GM13976 (cell line): ENCODE measurements around the gene BCL11B.

Experiments
- DNase-seq: peaks from one replicate; pipeline ENCODE4 v3.0.0; 2012; ENCODE audit warnings: low spot score
- in situ Hi-C: fragments of 300-500 bp; cut with MboI; formaldehyde crosslinking; loops from one replicate; pipeline ENCODE4 v1.12.0; 2022; ENCODE audit warnings: low sequenced_read_pairs, mixed read lengths, inconsistent platforms; ENCODE audit not compliant: unreplicated experiment
- TF ChIP-seq, protein P1 (sequence below): IDR thresholded peaks from 2 replicates; pipeline ENCODE4 v1.5.1; 2012; ENCODE audit warnings: borderline replicate concordance, mild to moderate bottlenecking; ENCODE audit not compliant: insufficient read depth; ENCODE audit errors: extremely low read depth, missing control alignments, control extremely low read depth

Gene BCL11B

DNA sequence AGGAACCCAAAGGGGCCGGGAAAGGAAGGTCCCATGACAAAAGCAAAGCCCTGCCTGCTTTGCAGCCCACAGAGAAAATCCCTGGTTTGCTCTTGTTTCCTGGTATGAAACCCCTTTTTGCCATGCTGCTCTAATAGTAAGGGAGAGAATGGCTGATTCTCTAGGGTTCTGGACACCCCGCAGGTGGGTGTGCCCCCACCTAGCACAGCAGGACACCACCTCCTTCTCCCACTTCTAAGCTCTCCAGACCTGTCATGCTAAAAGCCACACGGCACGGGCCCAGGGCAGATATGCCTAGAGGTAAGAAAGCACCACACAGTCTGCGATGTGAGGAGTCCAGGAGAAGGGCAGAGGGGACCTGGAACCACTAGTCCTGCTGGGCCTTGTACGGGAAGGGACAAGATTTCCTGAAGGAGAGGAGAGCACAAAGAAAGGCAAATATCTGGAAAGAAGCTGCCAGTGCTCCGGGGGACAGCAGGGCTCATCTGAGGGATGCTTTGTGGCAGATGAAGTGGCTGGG, 113.3 kb downstream of the BCL11B start:
- DNase-seq: no peak
- in situ Hi-C loops: no loop called here
- TF ChIP-seq, protein P1, sequence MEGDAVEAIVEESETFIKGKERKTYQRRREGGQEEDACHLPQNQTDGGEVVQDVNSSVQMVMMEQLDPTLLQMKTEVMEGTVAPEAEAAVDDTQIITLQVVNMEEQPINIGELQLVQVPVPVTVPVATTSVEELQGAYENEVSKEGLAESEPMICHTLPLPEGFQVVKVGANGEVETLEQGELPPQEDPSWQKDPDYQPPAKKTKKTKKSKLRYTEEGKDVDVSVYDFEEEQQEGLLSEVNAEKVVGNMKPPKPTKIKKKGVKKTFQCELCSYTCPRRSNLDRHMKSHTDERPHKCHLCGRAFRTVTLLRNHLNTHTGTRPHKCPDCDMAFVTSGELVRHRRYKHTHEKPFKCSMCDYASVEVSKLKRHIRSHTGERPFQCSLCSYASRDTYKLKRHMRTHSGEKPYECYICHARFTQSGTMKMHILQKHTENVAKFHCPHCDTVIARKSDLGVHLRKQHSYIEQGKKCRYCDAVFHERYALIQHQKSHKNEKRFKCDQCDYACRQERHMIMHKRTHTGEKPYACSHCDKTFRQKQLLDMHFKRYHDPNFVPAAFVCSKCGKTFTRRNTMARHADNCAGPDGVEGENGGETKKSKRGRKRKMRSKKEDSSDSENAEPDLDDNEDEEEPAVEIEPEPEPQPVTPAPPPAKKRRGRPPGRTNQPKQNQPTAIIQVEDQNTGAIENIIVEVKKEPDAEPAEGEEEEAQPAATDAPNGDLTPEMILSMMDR: no peak

DNA sequence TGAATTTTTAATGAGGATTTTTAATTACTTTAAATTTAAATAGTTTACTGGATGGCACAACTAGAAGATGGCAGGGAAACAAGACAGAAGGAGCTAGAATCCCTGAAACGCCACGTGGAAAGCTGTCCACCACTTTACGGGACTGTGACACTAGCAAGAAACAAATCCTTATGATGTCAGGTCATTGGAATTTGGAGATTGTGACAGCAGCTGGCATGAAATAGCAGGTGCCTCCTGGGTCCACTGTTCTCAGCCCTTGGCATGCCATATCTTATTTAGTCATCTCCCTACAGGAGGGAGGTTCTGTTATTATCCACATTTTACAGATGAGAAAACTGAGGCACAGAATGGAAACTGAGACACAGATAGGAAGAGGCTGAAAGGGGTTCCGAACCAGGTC, 113.8 kb downstream of the BCL11B start:
- TF ChIP-seq, protein P1: no peak
- no peak for DNase-seq
- in situ Hi-C loops: no loop called here

DNA sequence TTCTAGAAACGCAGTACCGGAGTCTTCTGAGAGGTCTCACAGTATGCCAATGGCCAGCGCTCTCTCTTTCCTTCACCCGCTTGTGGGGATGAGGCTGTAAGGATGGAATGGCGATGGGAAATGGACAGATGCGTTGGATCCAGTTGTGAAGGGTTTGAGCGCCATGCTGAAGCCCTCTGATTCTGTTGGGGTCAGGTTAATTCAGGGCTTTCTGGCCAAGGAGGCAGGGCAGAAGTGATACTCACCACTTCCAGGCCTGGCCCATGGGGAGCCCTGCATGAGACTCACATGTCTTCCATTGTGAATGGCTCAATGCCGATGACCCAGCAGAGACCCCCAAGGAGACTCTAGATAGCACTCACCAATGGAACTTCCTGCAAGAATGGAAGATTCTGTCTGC, 114.3 kb downstream of the BCL11B start:
- in situ Hi-C loops: no loop called here
- no peak for DNase-seq
- TF ChIP-seq, protein P1: no peak

DNA sequence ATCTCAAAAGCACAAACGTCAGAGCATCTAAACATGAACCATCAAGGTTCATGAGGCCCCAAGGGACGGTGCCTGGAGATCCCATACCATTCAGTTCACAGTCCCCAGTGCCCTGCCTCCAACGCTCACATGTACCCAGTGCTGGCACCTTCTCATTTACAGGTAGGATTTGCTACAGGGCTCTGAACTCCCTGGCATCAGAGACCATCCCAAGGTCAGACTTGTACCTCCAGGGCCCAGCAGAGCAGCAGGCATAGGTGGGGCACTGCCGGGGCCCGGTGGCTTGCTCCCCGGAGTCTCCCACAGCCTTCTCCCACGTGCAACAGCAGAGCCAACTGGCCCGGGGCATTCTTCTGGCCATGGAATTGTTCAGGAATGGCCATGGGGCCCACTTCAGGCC, 114.8 kb downstream of the BCL11B start:
- TF ChIP-seq, protein P1: no peak
- no peak for DNase-seq
- in situ Hi-C loops: no loop called here

DNA sequence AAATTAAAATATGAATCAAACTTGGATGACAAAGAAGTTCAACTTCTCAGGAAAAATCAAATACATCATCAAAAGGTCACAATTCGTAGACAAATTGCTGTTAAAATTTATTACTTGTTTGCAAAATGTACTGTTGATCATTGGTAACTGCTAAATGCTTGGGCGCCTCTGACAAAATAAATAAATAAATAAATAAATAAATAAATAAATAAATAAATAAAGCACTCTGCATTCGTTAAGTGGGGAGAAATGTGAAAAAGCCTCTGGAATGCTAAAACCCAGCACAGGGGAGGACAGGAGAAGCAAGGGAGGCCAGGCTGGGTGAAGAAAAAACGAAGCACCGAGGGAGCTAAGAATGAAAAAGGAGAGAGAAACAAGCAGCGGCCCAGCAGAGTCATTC, 115.2 kb downstream of the BCL11B start:
- DNase-seq: no peak
- TF ChIP-seq, protein P1: no peak
- in situ Hi-C loops: no loop called here

DNA sequence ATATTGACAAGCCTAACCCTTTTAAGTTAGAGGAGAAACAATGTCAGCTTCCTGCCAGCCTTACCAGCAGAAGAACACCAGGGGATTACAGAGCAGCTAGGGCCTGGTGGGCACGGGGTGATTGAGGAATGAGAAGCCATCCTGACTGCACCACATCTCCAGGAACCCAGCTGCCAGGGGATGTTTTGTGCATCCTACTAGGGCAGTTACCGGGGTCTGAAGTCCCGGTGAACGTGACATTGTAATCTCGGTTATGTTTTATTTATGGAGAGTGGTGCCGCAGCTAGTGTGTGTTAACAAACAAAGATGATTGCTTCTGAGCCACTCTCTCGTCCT, 115.9 kb downstream of the BCL11B start:
- no peak for DNase-seq
- in situ Hi-C loops: no loop called here
- TF ChIP-seq, protein P1: no peak
